HG03025 (cell line): Measurements from ENCODE around the gene CISD3.
"Not testable (repeated sequence)": the region's sequence is repeated elsewhere in the genome, so short reads cannot be mapped to it uniquely, and the experiment has no call there.

Source experiments
- ATAC-seq: cut with Tn5 transposase; IDR thresholded peaks from one replicate; pipeline ENCODE4 v1.9.1; 2021; ENCODE audit warnings: mild to moderate bottlenecking, moderate library complexity; ENCODE audit not compliant: unreplicated experiment, low FRiP score

The CISD3 gene

GRCh38 chr17:38725066-38725465, 5.1 kb upstream of the CISD3 start:
- ATAC-seq = no peak

DNA sequence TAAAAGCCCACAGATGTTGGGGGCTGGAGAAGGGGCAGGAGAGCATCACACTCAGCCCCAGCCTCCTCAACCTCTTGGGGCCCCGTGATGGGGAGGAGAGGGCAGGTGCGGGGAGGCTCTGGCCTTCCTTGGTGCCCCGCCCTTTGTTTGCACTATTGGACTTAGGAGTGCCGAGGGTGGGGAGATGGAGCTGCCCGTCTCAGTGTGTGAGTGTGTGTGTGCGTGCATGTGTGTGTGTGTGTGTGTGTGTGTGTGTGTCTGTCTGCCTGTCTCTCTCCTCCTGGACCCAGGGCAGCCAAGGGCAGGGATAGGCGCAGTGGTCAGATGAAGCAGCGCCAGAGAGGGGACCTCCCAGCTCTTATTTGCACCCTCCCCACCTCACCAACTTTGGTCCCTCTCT, 4.0 kb upstream of the CISD3 start:
- not testable (repeated sequence) for ATAC-seq

DNA sequence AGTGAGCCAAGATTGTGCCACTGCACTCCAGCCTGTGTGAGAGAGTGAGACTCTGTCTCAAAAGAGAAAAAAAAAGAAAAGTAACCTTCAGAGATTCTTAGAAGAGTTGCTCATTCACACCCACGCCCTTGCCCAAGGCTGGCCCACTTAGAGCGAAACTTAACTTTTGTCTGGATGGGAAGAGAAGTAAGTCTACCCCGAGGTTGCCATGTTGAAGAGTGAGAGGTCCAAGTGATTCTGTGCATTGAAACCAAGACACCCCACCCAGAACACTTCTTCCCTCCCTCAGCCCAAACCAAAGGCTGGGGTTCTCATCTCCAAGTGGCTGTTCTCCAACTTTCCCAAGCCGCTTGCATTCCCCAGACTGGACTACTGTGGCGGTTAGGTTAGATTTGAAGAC, 2.4 kb upstream of the CISD3 start:
- ATAC-seq = no peak

DNA sequence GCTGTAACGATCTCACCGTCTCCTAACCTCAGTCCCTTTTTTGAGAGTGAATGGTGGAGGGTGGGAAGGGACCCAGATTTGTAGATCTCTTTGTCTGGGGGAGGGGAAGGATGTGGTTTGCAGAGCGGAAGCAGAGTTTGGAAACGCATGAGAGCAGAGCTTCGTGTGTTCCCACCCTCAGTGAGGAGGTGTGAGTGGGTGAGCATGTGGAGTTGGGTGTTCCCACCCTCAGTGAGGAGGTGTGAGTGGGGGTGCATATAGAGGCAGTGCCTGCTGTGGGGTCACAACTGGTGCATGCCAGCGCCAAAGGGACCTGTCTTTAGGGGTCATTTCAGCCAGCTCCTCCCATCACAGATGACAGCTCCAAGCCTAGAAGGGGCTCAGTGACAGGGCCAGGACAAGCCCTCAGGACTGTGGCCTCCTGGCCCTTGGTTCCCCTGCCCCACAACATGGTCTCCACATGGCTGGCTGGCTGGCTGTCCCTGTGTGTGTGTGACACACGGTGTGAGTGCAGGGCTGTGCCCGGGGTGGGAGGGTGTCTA, 1.8 kb upstream of the CISD3 start:
- no peak for ATAC-seq

DNA sequence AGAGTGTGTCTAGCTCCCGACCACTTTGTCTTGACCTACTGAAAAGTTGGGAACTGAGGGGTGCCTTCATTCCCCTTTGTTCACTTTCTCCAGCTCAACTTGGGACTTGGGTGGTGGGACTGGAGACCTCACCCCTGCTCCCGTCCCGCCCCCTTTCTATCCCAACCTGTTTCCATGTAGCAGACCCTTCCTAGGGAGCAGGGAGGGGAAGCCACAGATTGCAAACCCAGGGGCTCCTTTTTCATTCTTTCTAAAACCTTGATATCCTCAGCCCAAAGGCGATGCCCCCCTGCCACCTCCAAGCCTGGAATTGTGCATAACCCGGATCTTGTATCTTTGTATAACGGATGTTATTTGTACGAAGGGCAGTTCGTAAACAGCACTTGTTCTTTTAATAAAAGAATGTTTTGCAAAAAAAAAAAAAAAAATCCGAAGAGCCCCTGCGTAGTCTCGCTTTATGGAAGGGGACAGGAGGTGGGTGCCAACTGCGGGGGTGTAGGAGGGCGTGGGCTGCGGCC, 714 bp upstream of the CISD3 start:
- ATAC-seq = no peak

- no peak for ATAC-seq
Measured at GRCh38 chr17:38730526-38731379, 612 bp downstream of the CISD3 start.

GRCh38 chr17:38731526-38732294, 1.6 kb downstream of the CISD3 start:
- no peak for ATAC-seq

- no peak for ATAC-seq
Measured at GRCh38 chr17:38732376-38733281, 2.5 kb downstream of the CISD3 start.

DNA sequence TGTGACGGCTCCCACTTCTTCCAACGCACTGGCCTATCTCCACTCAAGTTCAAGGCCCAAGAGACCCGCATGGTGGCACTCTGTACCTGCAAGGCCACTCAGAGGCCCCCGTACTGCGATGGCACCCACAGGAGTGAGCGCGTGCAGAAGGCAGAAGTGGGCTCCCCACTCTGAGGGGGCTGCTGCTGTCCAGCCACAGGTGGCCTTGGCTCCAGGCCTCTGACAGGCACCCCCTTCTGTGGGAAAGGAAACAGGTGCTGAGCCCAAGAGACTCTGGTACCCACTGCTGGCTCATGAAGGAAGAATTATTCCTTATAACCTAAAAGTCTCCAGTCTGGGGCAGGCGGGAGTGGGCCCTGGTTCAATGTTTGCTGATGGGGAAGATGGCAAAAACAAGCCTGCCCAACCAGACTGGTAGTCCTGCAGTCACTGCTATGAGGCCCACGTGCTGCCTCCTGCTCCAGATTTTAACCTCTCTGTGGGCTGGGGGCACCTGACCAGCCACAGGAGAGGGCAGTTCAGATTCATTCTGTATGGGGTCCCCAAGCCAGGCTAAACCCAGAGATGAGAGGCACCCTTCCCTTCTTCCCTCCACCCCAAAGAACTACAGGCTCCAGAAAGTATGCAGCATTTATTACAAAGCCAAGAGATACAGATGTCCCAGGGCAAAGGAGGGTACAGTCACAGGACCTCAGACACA, 3.3 kb downstream of the CISD3 start:
- no peak for ATAC-seq

GRCh38 chr17:38733982-38734973, 4.1 kb downstream of the CISD3 start:
- ATAC-seq = no peak

DNA sequence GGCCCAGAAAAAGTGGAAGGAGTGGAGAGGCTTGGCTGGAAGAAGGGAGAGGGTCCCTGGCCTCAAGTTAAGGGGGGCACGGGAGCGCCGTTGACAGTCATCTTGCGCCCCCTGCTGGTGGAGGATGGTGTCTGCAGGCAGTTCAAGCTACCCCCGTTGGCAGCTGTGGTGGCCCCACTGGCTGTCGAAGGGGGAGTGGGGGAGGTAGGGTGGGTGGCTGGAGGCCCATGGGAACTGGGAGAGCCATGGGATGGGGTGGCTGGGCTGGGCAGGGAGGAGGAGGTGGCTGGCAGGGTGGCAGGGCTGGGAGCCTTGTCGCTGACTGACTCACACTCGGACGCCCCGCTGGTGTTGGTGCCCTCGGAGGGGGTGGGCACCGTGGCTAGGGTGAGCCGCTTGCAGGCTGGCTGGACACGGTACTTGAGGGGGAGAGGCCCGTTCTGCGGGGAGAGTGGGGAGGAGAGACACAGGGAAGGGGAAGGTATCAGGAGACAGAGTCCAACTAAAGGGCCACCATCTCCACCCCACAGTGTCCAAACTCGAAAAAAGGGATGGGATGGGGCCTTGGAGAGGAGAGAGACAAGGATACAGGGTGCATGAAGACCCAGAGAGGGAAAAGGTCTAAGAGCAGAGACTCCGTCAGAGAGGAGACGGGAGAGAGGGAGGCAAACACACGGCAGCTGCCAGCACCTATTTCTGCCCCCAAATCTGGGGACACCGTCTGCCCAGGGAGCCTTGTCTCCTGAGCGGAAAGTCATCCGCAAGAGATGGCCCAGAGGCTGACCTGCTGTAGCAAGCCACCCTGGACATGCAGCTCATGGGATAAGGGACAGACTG, 5.2 kb downstream of the CISD3 start:
- ATAC-seq = no peak

GRCh38 chr17:38738007-38738662, 8.0 kb downstream of the CISD3 start:
- ATAC-seq = no peak

- ATAC-seq = no peak
Measured at GRCh38 chr17:38738686-38739085, 8.5 kb downstream of the CISD3 start.

DNA sequence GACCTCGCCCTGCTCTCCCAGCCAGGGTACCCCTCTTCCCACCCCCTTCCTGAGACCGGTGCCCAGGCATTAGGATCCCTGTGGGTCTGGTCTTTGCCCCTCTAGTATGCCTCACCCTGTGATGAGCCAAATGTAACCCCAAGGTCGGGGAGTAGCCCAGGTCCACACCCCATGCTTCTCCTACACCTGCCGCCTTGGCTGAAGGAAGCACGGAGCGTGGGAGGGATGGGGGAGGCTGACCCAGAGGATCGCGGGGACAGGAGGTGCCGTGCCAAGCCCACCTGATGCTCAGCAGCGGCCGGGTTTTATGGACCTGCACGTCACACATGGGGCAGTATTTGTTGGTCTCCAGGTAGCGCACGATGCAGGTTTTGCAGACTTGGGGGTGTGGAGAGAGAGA, 9.2 kb downstream of the CISD3 start:
- ATAC-seq = no peak

- no peak for ATAC-seq
Measured at GRCh38 chr17:38740044-38740443, 9.9 kb downstream of the CISD3 start.

GRCh38 chr17:38740806-38741205, 10.7 kb downstream of the CISD3 start:
- ATAC-seq = no peak

- no peak for ATAC-seq
Measured at GRCh38 chr17:38741461-38741860, 11.3 kb downstream of the CISD3 start.
